ENCODE data around the gene MFSD2B. TPM values are rescaled to one million over a fixed set of nuclear protein-coding genes. Genes with fewer than 3 reads are reported as not detected.

The MFSD2B gene
- total RNA-seq, 1 donor from 2014 or later = not detected

DNA sequence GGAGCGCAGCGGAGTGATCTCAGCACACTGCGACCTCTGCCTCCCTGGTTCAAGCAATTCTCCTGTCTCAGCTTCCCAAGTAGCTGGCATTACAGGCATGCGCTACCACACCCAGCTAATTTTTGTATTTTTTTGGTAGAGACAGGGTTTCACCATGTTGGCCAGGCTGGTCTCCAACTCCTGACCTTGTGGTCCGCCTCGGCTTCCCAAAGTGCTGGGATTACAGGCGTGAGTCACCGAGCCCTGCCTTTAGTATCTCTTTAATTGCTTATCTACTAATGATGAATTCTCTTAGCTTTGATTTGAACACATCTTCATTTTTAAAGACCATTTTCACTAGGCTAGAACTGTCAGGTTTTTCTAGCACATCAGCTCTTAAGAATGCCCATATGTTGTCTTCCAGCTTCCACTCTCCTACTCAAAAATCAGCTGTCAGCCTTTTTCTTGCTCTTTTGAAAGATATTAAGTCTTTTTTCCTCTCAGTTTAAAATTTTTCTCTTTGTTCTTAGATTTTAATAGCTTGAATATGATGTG is 16.1 kb upstream of the MFSD2B start:
- Mint-ChIP-seq H3K27ac (no peak overlapping the region), H3K4me1 (no peaks in the 10 kb centered on the region), H3K4me3 (no peak overlapping the region), H3K27me3 (no peaks in the 10 kb centered on the region), H3K36me3 (ENCODE audit: low read depth) (peaks cover 7% of the 10 kb centered on the region), H3K9me3 (no peaks in the 10 kb centered on the region)
- ATAC-seq (ENCODE audit: low read depth) (no peak), DNase-seq (no peak)
- TF ChIP-seq, protein P1, sequence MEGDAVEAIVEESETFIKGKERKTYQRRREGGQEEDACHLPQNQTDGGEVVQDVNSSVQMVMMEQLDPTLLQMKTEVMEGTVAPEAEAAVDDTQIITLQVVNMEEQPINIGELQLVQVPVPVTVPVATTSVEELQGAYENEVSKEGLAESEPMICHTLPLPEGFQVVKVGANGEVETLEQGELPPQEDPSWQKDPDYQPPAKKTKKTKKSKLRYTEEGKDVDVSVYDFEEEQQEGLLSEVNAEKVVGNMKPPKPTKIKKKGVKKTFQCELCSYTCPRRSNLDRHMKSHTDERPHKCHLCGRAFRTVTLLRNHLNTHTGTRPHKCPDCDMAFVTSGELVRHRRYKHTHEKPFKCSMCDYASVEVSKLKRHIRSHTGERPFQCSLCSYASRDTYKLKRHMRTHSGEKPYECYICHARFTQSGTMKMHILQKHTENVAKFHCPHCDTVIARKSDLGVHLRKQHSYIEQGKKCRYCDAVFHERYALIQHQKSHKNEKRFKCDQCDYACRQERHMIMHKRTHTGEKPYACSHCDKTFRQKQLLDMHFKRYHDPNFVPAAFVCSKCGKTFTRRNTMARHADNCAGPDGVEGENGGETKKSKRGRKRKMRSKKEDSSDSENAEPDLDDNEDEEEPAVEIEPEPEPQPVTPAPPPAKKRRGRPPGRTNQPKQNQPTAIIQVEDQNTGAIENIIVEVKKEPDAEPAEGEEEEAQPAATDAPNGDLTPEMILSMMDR (IDR thresholded peaks at IDR 0.05) = no peak
- POLR2A ChIA-PET = no interaction called here
- intact Hi-C loops (cut with micrococcal nuclease) = no loop called here
- CTCF ChIA-PET = interaction anchor here (1.7 kb wide), 1 partner anchor 91 kb away, joined by 5 read pairs; the partner anchor contains the start of gene TP53I3

DNA sequence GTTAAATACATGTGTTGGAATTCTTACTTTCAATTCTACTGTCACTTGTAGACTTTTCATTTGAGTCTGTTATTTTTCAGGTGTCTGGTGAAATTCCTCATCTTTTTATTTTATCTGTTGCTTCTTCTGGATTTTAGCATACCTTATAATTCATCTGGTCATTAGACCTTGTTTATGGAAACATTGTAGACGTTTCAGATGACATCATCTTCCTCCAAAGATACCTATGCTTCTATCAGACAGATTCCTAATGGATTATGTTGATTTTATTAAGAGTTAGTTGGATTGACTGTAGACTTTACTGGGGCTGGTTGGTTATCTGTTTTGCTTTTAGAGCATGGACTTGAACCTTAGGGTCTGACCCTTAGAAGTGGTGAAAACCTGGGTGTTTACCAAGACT is 15.3 kb upstream of the MFSD2B start:
- ATAC-seq (ENCODE audit: low read depth) (no peak), DNase-seq (no peak)
- POLR2A ChIA-PET = no interaction called here
- Mint-ChIP-seq H3K9me3 (no peaks in the 10 kb centered on the region), H3K4me3 (no peak overlapping the region), H3K27ac (no peak overlapping the region), H3K4me1 (no peaks in the 10 kb centered on the region), H3K36me3 (ENCODE audit: low read depth) (peaks cover 9% of the 10 kb centered on the region), H3K27me3 (no peaks in the 10 kb centered on the region)
- CTCF ChIA-PET = interaction anchor here (1.7 kb wide), 1 partner anchor 90 kb away, joined by 5 read pairs; the partner anchor contains the start of gene TP53I3
- intact Hi-C loops (cut with micrococcal nuclease) = no loop called here
- TF ChIP-seq, protein P1 (IDR thresholded peaks at IDR 0.05) = no peak

DNA sequence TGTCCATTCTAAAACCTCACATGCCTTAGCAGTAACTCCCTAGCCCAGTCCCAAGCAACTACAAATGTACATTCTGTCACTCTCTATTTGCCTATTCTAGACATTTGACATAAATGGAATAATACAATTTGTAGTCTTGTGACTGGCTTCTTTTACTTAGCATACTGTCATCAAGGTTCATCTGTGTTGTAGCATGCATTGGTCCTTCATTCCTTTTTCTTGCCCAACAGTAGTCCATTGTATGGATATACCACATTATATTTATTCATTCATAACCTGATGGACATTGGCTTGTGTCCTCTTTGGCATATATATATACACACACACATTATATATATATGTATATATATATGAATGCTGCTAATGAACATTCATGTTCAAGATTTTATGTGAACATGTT is 2.2 kb upstream of the MFSD2B start:
- no peaks in the 10 kb centered on the region for H3K36me3 Mint-ChIP-seq (ENCODE audit: low read depth)
- ChIA-PET POLR2A (no interaction called here), CTCF (no interaction called here)
- no peak overlapping the region for H3K4me3 Mint-ChIP-seq
- intact Hi-C loops (cut with micrococcal nuclease) = no loop called here
- no peak for DNase-seq
- no peak for ATAC-seq (ENCODE audit: low read depth)
- no peaks in the 10 kb centered on the region for H3K4me1 Mint-ChIP-seq
- no peaks in the 10 kb centered on the region for H3K9me3 Mint-ChIP-seq
- H3K27ac Mint-ChIP-seq = no peak overlapping the region
- TF ChIP-seq, protein P1 (IDR thresholded peaks at IDR 0.05) = no peak
- H3K27me3 Mint-ChIP-seq = peaks cover 19% of the 10 kb centered on the region

DNA sequence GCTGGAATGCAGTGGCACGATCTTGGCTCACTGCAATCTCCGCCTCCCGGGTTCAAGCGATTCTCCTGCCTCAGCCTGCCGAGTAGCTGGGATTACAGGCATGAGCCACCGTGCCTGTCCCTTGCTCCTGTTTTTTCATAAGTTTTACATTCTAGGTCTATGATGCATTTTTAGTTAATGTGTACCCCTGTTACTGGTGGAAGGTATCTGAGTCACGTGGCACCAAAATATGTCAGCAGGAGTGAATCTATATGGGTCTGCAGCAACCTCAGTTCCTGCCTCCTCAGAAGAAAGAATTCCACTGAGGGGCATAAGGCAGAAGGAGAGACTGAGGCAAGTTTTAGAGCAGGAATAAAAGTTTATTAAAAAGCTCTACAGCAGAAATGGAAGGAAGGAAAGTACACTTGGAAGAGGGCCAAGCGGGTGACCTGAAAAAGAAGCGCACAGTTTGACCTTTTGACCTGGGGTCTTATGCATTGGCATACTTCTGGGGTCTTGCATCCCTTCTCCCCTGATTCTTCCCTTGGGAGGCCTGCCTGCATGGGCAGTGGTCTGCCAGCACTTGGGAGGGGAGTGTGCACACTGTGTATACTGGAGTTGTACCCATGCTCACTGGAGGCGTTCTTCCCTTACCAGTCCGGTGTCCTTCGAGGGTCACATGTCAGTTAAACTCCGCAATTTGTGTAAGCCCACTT is 1.1 kb upstream of the MFSD2B start:
- intact Hi-C loops (cut with micrococcal nuclease) = no loop called here
- Mint-ChIP-seq H3K27me3 (peaks cover 19% of the 10 kb centered on the region), H3K9me3 (no peaks in the 10 kb centered on the region), H3K27ac (no peak overlapping the region), H3K4me1 (no peaks in the 10 kb centered on the region), H3K36me3 (ENCODE audit: low read depth) (no peaks in the 10 kb centered on the region), H3K4me3 (no peak overlapping the region)
- POLR2A ChIA-PET = no interaction called here
- TF ChIP-seq, protein P1 (IDR thresholded peaks at IDR 0.05) = no peak
- ATAC-seq (ENCODE audit: low read depth) = no peak
- CTCF ChIA-PET = interaction anchor here (1.0 kb wide), 1 partner anchor 9 kb away, joined by 3 read pairs; no protein-coding TSS in a partner anchor
- no peak for DNase-seq

DNA sequence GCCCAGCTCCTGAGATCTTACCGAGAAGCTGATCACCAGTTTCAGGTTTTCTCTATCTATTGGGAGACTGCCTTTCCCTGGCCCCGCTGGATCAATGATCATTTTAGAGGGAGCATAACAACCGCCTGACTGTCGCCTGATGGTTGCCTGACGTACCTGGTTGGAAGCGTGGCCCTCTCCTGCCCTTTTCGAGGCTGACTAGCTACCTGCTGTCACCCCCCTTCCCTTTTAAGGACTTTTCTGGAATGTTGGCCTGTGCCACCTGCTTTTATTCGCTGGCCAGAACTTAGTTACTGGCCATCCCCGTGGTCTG is 562 bp upstream of the MFSD2B start:
- TF ChIP-seq, protein P1 (IDR thresholded peaks at IDR 0.05) = no peak
- intact Hi-C loops (cut with micrococcal nuclease) = no loop called here
- Mint-ChIP-seq H3K27me3 (peaks cover 19% of the 10 kb centered on the region), H3K9me3 (no peaks in the 10 kb centered on the region), H3K4me1 (no peaks in the 10 kb centered on the region), H3K36me3 (ENCODE audit: low read depth) (no peaks in the 10 kb centered on the region), H3K4me3 (no peak overlapping the region), H3K27ac (no peak overlapping the region)
- DNase-seq = no peak
- CTCF ChIA-PET = interaction anchor here (1.0 kb wide), 1 partner anchor 9 kb away, joined by 3 read pairs; no protein-coding TSS in a partner anchor
- POLR2A ChIA-PET = no interaction called here
- no peak for ATAC-seq (ENCODE audit: low read depth)
